Measurements from ENCODE around the gene TSPAN7.

The TSPAN7 gene

DNA sequence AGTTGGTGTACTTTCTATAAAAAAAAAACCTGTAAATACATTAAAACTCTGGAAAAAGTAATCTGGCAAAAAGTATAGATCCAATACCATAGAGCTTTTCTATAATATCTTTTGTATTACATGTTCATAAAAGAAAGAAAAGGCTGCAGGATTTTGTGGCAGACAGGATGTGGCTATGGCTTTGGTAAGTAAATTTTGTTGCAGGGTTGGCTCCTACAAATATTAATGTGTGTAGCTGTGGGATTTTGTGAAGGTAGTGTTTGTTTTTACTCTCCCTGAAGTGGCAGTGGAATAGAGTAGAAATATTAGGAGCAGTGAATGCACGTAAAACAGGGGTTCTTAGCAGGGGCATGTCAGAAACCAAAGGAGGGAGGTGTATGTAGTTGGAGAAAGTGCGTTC is 84.8 kb downstream of the TSPAN7 start:
- DNase-seq (ENCODE audit: low spot score): no peak

GRCh38 chrX:38649221-38649620 is 87.9 kb downstream of the TSPAN7 start:
- peak; percentile 71 for DNase-seq (ENCODE audit: low spot score)

DNA sequence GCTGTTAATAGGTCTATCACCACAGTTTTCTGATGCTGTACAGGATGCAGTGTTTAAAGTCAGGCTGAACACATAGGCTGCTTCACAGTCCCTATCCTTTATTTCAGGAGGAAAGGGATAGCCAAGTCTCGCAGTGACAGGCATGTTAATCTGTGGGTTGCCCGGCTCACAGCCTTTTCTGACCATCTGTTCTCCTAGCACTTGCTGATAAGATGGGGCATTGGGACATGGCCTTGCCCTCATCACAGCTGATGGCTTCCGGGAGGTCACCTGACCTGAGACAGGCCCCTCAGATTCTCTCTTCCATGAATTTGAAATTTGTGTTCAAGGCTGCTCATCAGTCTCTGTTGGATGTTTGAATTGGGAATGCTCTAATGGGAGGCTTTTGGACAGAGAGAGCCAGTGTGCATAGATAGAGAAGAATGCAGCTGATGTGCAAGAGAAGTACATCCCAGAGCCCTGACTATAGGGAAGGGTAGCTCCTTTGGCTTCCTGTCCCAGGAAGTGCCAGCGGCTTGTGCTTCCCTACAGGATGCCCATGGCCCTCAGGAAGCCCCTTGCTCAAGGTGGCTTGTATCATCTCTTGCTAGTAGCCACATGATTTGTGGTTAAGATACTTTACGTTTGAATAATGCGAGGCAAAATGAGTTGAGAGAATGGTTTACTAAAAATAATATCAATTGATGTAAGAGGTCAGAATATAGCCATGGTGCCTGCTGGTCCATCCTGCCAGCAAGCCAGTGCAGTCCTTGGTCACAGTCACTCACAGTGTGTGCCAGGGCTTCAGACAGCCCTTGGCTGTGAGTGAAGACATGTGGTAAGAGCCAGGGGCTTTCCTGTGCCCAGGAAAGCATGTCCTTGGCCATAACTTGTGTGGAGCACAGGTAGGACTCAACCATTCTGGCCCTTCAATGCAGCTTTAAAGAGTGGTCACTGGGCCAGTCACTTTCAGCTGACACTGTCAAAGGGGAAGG is 88.6 kb downstream of the TSPAN7 start:
- DNase-seq (ENCODE audit: low spot score): peak; percentile 83

DNA sequence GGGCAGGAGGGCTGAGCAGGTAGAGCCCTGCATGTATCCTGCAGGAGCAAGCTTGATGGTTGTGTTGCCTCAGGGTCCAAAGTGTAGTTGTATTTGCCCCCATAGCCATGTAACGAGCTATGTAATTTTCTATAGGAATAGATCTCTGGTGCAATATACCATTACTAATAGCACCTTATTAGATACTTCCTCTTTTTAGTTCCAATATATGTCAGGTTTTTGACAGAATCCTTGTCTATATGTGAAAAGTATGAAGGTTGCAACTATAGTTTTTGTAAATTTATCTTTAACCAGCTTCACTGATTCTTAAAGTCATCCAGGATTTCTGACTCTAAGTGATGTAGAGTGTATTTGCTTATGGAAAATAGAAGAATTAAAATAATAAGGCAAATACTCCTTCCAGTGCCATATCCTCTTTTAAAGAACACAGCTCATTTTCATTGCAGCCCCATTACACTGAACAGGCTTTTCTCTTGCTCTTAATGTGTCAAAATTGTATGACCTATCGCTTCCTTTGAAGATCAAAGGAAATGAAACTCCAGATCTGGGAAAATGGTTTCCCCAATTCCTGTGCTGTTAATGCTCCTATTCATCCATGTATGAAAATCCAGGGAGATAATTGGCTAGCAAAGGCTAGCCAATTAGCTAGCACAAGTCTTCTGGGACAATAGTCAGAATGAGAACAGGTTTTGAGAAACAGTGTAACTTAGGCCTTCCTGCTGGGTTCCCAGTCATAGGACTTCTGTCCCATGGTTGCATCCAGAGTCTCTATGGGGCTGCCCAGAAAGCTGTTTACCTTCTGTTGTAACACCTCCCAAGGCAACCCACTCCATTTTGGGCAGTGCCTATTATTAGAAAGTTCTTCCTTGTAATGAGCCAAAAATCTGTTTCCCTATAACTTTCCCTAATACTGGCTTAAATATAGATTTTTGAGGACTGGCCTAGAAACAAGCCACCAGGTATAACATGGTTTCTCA is 90.6 kb downstream of the TSPAN7 start:
- peak; percentile 42 for DNase-seq (ENCODE audit: low spot score)

- peak; percentile 91 for DNase-seq (ENCODE audit: low spot score)
These were observed 91.6 kb downstream of the TSPAN7 start for GRCh38 chrX:38652934-38653442.

- DNase-seq (ENCODE audit: low spot score): peak; percentile 86
These were observed 93.0 kb downstream of the TSPAN7 start for GRCh38 chrX:38654302-38654701.

GRCh38 chrX:38656350-38656915 is 95.1 kb downstream of the TSPAN7 start:
- peak; percentile 84 for DNase-seq (ENCODE audit: low spot score)

GRCh38 chrX:38657562-38657961 is 96.2 kb downstream of the TSPAN7 start:
- DNase-seq (ENCODE audit: low spot score): no peak

DNA sequence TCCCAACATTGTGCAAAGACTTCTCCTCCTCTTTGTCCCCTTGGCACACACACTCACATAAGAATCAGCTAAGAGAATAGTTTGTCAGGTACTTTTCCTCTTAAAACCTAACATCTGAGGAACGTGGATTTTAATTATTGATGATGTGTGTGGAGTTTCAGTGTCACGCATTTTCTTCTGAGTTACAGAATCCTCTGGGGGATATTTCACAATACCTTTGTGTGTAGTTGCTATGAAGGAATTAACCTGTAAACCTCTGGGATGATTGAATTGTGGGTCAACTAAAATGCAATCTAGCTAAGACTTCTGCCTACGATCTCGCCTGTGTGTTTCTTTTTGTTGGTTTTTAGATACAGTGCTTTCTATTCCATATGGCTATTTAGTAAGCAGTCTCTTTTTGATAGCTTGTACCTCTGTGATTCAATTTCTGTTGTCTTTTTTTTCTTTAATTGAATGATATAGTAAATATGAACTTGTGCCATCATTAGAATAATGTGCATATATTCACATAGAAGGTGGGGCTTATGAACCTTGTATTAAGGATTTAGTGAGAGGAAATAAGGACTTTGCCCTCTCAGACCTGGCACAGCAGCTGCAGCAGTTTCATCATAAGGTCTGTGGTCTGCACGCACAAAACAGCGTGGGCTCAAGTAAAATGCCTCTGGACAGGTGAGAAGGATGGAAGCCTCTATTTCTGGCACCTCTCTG is 99.2 kb downstream of the TSPAN7 start:
- DNase-seq (ENCODE audit: low spot score): no peak

DNA sequence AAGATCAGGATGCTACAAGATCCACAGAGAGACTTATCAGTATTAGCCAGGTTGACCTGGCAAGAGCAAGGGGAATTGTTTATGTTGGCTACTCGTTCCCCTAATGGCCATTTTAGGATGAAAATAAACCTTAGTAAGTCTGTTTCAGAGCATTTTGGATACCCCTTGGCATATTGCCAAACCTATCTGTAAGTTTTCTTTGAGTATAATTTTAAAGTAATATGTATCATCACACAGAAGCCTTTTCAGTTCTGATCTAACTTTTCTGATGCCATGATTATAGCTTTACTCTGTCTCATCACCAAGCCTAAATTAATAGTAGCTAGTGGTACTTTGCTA is 99.7 kb downstream of the TSPAN7 start:
- DNase-seq (ENCODE audit: low spot score): peak; percentile 47

DNA sequence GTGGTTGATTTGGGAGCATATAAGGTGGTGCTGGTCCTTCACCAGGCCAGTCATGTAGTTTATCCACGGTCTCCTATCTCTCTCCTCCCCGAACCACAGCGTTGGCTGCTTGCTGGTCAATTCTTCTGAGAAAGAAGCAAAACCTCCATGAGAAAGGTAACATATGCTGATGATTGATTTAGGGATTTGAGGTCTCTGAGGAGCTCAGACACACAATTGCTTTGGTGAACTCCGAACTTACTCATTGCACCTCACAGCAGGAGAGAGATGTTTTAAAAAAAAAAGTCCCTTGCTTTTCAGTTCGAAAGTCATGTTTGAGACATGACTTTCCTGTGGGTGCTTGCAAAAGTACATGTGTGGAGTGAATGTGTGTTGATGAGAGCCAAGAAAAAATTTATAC is 100.2 kb downstream of the TSPAN7 start:
- DNase-seq (ENCODE audit: low spot score): no peak

DNA sequence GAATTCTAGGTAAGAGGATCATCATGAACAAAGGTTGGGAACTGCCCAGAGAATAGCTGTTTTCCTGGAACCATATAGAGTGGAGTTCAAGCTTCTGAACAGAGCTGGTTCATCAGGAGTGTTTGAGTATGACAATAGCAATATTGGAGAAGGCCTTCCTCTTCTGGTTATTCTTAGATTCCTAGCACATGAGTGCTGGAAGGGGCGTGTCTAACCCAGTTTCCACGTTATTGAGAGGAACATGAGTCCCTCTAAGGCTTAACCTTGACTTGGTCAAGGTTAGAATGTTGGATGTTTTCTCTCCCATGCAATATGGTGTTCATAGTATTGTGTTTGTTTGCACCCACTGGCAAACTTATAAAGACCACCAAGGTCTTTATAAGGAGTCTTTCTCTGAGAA is 101.3 kb downstream of the TSPAN7 start:
- DNase-seq (ENCODE audit: low spot score): no peak

DNA sequence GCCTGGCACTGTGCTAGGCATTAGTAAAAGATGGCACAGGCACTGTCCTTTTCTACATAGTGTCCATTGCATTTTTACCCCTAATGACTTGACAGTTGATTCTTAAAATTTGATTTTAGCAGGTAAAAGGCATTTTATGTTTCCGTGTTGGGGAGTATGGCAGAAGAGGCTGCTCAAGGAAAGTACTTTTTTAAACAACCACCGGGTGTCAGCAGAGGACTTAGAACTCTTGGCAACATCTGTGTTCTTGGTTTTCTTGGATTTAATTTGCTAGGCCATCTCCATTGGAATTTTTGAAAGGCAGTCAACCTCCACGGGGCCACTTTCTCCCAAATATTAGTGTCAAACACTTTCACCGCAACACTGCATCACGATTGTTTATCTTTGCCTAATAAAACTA is 102.9 kb downstream of the TSPAN7 start:
- DNase-seq (ENCODE audit: low spot score): peak; percentile 66

DNA sequence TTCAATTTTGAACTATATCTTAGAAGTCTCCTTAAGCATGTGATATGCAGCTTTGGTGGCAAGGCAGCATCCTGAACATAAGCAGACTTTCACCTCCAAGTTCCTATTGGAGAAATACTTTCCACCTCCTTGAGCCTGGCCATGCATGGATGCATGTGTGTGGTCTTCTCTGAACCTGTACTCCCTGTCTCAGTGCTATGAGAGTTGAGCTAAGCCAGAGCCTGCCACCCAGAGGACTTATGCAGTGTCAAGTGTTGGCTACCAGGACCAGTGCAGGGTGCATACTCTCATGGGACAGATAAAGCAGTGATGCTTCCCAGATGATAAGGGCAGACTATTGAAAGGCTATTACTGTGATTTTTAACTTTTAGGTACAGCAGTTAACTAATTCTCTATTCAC is 105.6 kb downstream of the TSPAN7 start:
- DNase-seq (ENCODE audit: low spot score): no peak

DNA sequence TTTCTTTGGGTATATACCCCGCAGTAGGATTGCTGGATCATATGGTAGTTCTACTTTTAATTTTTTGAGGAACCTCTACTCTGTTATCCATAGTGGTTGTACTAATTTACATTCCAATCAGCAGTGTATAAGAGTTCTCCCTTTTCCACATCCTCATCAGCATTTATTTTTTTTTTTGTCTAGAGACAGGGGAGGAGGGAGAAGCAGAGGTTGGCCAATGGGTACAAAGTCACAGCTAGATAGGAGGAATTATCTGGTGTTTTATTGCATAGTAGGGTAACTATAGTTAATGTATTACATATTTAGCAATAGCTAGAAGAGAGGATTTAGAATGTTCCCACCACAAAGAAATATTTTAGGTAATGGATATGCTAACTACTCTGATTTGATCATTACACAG is 107.4 kb downstream of the TSPAN7 start:
- DNase-seq (ENCODE audit: low spot score): no peak

DNA sequence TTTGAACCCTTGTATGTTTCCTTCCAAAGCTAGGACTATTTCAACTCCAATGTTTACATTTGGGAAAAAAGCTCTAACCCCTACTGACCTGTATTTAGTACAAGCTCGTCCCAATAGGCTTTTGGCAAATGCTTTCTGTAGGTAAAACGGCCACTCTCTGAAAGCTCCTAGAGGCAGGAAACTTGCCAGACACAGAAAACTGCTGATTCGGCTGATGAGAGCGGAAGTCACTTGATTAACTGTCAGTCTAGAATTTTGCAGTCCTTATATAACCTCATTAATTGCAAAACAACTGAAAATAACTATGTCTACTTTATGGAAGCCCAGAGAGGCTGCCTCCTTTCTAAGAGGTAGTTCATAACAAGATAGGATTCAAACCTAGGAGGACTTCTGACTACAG is 108.1 kb downstream of the TSPAN7 start:
- no peak for DNase-seq (ENCODE audit: low spot score)

DNA sequence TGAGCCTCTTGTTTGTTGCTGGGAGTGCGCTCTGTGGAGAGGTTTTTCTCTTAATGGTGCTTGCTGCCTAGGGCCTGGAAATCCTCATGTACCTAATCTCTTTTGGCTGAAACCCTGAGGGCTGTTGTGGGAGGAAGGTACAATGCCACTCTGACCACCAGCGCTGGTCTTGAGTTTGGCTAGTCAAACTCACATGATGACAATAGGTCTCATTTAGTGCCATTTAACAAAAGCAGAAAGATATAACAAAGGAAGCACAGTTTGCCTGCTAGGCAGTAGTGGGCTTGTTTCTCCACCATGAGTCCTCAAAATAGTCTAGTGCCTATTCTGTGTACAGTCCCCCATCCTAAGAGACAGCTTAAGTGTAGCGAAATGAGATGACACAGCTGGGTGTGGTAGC is 111.3 kb downstream of the TSPAN7 start:
- no peak for DNase-seq (ENCODE audit: low spot score)

GRCh38 chrX:38675856-38676255 is 114.5 kb downstream of the TSPAN7 start:
- DNase-seq (ENCODE audit: low spot score): no peak

DNA sequence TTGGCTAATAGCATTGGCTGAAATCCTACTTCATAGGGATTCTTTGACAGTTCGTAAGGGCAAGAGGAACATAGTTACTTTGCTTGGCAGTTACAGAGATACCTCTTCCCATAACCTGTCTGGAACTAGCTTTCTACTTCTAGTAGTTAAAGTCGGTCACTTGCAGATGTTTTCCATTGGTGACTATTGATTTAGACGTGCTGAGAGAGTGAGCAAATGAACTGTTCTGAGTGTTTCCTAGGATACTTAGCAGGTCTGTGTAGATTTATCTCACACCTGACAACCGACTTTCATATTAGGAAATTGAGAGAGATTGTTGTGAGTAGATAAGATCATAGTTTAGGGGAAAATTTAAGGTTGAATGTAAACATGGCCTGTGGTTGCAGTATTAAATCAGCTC is 116.8 kb downstream of the TSPAN7 start:
- no peak for DNase-seq (ENCODE audit: low spot score)

DNA sequence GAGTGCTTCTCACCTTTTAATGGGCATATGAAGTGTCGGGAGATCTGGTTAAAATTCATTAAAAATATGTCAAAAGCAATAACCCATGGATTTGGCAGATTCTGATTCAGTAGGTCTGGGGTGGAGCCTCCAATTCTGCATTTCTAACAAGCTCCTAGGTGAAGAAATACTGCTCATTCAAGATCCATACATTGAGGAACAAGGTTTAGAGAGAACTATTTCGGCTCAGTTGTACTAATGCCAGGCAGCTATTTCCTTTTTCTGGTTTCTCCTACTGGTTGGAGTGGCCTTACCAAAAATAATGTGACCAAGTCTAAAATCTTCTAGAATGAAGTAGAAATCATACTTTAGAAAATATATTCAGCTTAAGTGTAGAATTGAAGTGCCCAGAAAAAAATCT is 117.5 kb downstream of the TSPAN7 start:
- no peak for DNase-seq (ENCODE audit: low spot score)

- no peak for DNase-seq (ENCODE audit: low spot score)
These were observed 118.4 kb downstream of the TSPAN7 start for GRCh38 chrX:38679695-38680094.

- no peak for DNase-seq (ENCODE audit: low spot score)
These were observed 120.8 kb downstream of the TSPAN7 start for GRCh38 chrX:38682095-38682494.

Measured in hematopoietic multipotent progenitor cell treated with erythropoietin and hydrocortisone succinate and interleukin-3 and kit ligand, for 15 days (in vitro differentiated cells).